ENCODE data around the gene FNDC8.

- TF ChIP-seq ZMAT4 (CRISPR knock-in tag; IDR thresholded peaks at IDR 0.05) (no peak), CTCF (IDR thresholded peaks at IDR 0.05) (no peak), GABPB1 (CRISPR knock-in tag; IDR thresholded peaks at IDR 0.05) (no peak), MAX (CRISPR knock-in tag; IDR thresholded peaks at IDR 0.05) (no peak), TP53 (CRISPR knock-in tag; IDR thresholded peaks at IDR 0.05) (no peak), CBFB (CRISPR knock-in tag; IDR thresholded peaks at IDR 0.05; ENCODE audit: low read depth) (no peak)
Observed at GRCh38 chr17:35101725-35102124, 19.7 kb upstream of the FNDC8 start.
